ENCODE results near the gene RASA3.
"Not testable (repeated sequence)": the region's sequence is repeated elsewhere in the genome, so short reads cannot be mapped to it uniquely, and the experiment has no call there.

Gene RASA3

GRCh38 chr13:114110091-114110829 lies 22.2 kb downstream of the RASA3 start:
- DNase-seq, result peak; percentile 50

- peak; percentile 45 for DNase-seq
These were observed 22.8 kb downstream of the RASA3 start for GRCh38 chr13:114109641-114110041.

- DNase-seq, result no peak
These were observed 23.5 kb downstream of the RASA3 start for GRCh38 chr13:114108894-114109293.

GRCh38 chr13:114108141-114108761 lies 24.2 kb downstream of the RASA3 start:
- DNase-seq, result no peak

- no peak for DNase-seq
These were observed 24.7 kb downstream of the RASA3 start for GRCh38 chr13:114107686-114108081.

- no peak for DNase-seq
These were observed 25.3 kb downstream of the RASA3 start for GRCh38 chr13:114106991-114107685.

GRCh38 chr13:114106526-114106925 lies 25.9 kb downstream of the RASA3 start:
- no peak for DNase-seq

- no peak for DNase-seq
These were observed 26.8 kb downstream of the RASA3 start for GRCh38 chr13:114105521-114106225.

- DNase-seq, result no peak
These were observed 27.5 kb downstream of the RASA3 start for GRCh38 chr13:114104655-114105520.

- no peak for DNase-seq
These were observed 28.4 kb downstream of the RASA3 start for GRCh38 chr13:114103801-114104654.

- not testable (repeated sequence) for DNase-seq
These were observed 29.2 kb downstream of the RASA3 start for GRCh38 chr13:114103289-114103621.

GRCh38 chr13:114102521-114103288 lies 29.7 kb downstream of the RASA3 start:
- DNase-seq, result no peak

GRCh38 chr13:114102131-114102520 lies 30.3 kb downstream of the RASA3 start:
- DNase-seq, result no peak

GRCh38 chr13:114101358-114102130 lies 30.9 kb downstream of the RASA3 start:
- DNase-seq, result no peak

- no peak for DNase-seq
These were observed 31.7 kb downstream of the RASA3 start for GRCh38 chr13:114100446-114101357.

GRCh38 chr13:114099918-114100445 lies 32.4 kb downstream of the RASA3 start:
- no peak for DNase-seq

GRCh38 chr13:114099191-114099590 lies 33.2 kb downstream of the RASA3 start:
- DNase-seq, result no peak

GRCh38 chr13:114098689-114099056 lies 33.8 kb downstream of the RASA3 start:
- DNase-seq, result not testable (repeated sequence)
